Heart left ventricle (tissue), 16 donors: ENCODE measurements around the gene MLC1. TPM values are rescaled to one million over a fixed set of nuclear protein-coding genes. Genes with fewer than 3 reads are reported as not detected.

Experiments used
- ATAC-seq, 4 donors: fragments of 200-7000 bp; cut with Tn5 transposase; one replicate each; pipeline ENCODE4 v1.9.1; 2020 to 2022; ENCODE audit warnings: moderate library complexity in 4 of 4, mild to moderate bottlenecking in 3 of 4, moderate number of reproducible peaks in 1 of 4
- DNase-seq, 5 donors: peaks; one replicate each; pipeline ENCODE4 v3.0.0-alpha.2; 2020
- H3K27ac ChIP-seq, 12 donors: fragments of 200-600 bp; sonication (generic) in 4 of 12; one replicate each; pipeline versions ENCODE4 v1.5.0 to v1.8.0; 2016 to 2022; ENCODE audit warnings: mild to moderate bottlenecking in 2 of 12
- H3K27me3 ChIP-seq, 9 donors: fragments of 200-600 bp; sonication (generic) in 2 of 9; one replicate each; pipeline versions ENCODE4 v1.5.1 to v1.8.0; 2016 to 2022; ENCODE audit warnings: mild to moderate bottlenecking in 3 of 9
- H3K36me3 ChIP-seq, 9 donors: fragments of 200-600 bp; sonication (generic) in 2 of 9; one replicate each; pipeline versions ENCODE4 v1.5.0 to v1.8.0; 2018 to 2022; ENCODE audit warnings: mild to moderate bottlenecking in 2 of 9
- H3K4me1 ChIP-seq, 12 donors: fragments of 200-600 bp; sonication (generic) in 4 of 12; one replicate each; pipeline versions ENCODE4 v1.5.0 to v1.8.0; 2016 to 2022; ENCODE audit warnings: mild to moderate bottlenecking in 3 of 12
- H3K4me3 ChIP-seq, 12 donors: fragments of 200-600 bp; sonication (generic) in 4 of 12; one replicate each; pipeline versions ENCODE4 v1.5.0 to v1.8.0; 2017 to 2022; ENCODE audit warnings: mild to moderate bottlenecking in 9 of 12, moderate library complexity in 4 of 12
- H3K9me3 ChIP-seq, 12 donors: fragments of 200-600 bp; sonication (generic) in 4 of 12; one replicate each; pipeline versions ENCODE4 v1.5.0 to v1.8.0; 2016 to 2022; ENCODE audit warnings: mild to moderate bottlenecking in 1 of 12
- CTCF ChIP-seq, 12 donors: fragments of 200-600 bp; sonication (generic) in 4 of 12; IDR thresholded peaks; one replicate each; pipeline versions ENCODE4 v1.5.0 to v1.8.0; 2018 to 2022; ENCODE audit warnings: antibody characterized with exemption in 12 of 12, mild to moderate bottlenecking in 5 of 12
- POLR2A ChIP-seq, 2 donors: fragments of 450-650 bp; IDR thresholded peaks; one replicate each; pipeline ENCODE4 v1.6.1; 2017; ENCODE audit warnings: antibody characterized with exemption in 2 of 2, mild to moderate bottlenecking in 2 of 2, moderate library complexity in 2 of 2
- WGBS, 4 donors: extraction: QIAGEN DNeasy Blood & Tissue Kit in 2 of 4; methylation state at CpG; one replicate each; pipeline versions ENCODE4 v1.1.5 to v1.1.7; 2013 to 2018; 5-methylcytosine and 5-hydroxymethylcytosine counted together
- intact Hi-C, 10 donors: fragments of 100-400 bp; cut with DNase I; formaldehyde crosslinking; loops; one replicate each; pipeline versions ENCODE4 v1.11.1 to v1.14.2; 2022
- polyA plus RNA-seq, 2 donors: library from polyadenylated mRNA; stranded (reverse); fragments of 200-250 nt; gene quantifications; one replicate each; pipeline ENCODE4 v1.2.3, GENCODE V29; 2013
- total RNA-seq, 9 donors: library from RNA; depleted of rRNA in 2 of 9; stranded (reverse); fragments of >200 nt in 2 of 9; fragmentation: NEBNext Ultra II Directional in 3 of 9; extraction: Animal tissue kit (Norgen Biotek cat#: 25700) in 3 of 9; gene quantifications; one replicate each; pipeline versions ENCODE4 v1.1.0 to v1.2.4, GENCODE V29; 2016 to 2023
- donor health status: ischemic (EF 13 %, LVEDD 7.1; RV severe dilation, severe dysfunction).
- donor health status: healthy with polysubstance abuse.
- donor health status: DM: no; HTN: yes; CAD: no.
- donor health status: DM: no; HTN: no; CAD: no.
- donor health status: ischemic (EF 25% LVEDD 6.9; RV normal size, moderate dysfunction).
- donor health status: ischemic (EF 25% LVEDD 5.7; RV mildly dilated, moderate dysfunction).
- donor health status: healthy.
- donor health status: DM: yes; HTN: yes; CAD: no.
- donor health status: ischemic (EF 35%, LVEDD 5.7; RV mildly dilated, moderate dysfunction).
- donor health status: nonischemic (EF 11% LVEDD 7.7; RV severe dilation, severe dysfunction).
- donor health status: DM: yes; HTN: yes; CAD: no.
- donor health status: PGD.
- donor health status: ischemic (EF 29% LVEDD 5.4; RV normal size, mild dysfunction).
- donor health status: nonischemic (EF 23%, LVEDD 6.1; RV moderate dilation, normal function).

The MLC1 gene
- total and polyA plus RNA-seq, 11 donors: 0.03 to 0.80 (median 0.15) TPM; not detected in 5

DNA sequence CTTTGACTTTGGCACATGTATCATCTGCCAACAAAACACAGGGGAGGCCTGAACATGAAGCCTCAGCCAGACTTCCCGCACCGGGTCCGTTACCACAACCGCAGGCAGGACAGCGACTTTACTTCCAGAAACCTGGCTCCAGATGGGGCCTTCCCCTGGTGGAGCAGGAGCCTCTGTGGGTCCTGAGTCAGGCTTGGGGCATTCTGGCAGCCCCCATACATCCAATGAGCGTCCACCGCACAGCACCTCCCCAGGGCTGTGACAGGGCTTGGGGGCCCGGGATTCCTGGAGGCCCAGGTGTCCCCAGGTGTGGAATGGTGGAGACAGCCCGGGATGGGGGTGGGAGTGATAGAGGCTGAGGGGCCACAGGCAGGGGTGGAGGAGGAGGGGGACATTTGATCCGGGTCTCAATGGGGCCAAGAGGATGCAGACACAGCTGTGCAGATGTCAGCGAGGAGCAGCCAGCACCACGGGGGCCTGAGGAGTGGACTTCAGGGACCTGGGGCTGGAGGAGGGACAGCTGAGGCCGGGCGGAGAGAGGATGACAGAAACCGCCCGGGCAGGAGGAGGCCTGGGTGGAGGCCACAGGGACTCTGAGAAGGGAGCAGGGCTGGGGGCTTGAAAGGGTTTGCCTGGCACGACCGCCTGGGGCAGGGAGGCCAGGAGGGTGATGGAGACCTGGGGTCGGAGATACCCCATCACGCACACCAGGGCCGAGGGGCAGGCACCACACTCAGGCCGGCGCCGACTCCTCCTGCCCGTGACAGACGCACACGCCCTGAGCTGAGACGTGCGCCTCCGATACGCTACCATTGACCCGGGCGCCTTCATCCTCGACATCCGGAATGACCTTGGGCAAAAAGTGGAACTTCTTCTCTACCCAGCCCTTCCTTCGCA, 35.7 kb downstream of the MLC1 start:
- no peak for ATAC-seq
- intact Hi-C loops: no loop called here
- H3K27ac ChIP-seq: no peak overlapping the region

GRCh38 chr22:50048836-50049235, 36.4 kb downstream of the MLC1 start:
- Histone ChIP-seq H3K36me3 (no peaks in the 10 kb centered on the region), H3K4me1 (no peaks in the 10 kb centered on the region), H3K9me3 (peaks cover 0 to 18% (median 9%) of the 10 kb centered on the region in 12 donors), H3K4me3 (no peak overlapping the region), H3K27ac (no peak overlapping the region), H3K27me3 (peaks cover 0 to 26% (median 3%) of the 10 kb centered on the region in 9 donors)
- intact Hi-C loops: no loop called here
- TF ChIP-seq POLR2A (IDR thresholded peaks at IDR 0.05) (no peak), CTCF (IDR thresholded peaks at IDR 0.05) (no peak)
- WGBS, 4 donors: 84 to 88% (median 86%) methylated on average over 9 to 17 of the region's 17 CpGs
- DNase-seq (peak in 1 of 5 donors; percentile 12), ATAC-seq (no peak)

More for the DNA sequence above, 35.7 kb downstream of the MLC1 start:
- H3K36me3 ChIP-seq: no peaks in the 10 kb centered on the region
- TF ChIP-seq POLR2A (IDR thresholded peaks at IDR 0.05) (no peak), CTCF (IDR thresholded peaks at IDR 0.05) (no peak)
- no peaks in the 10 kb centered on the region for H3K4me1 ChIP-seq
- peak in 1 of 5 donors; percentile 19 for DNase-seq
- H3K27me3 ChIP-seq: peaks cover 0 to 26% (median 3%) of the 10 kb centered on the region in 9 donors
- H3K4me3 ChIP-seq: no peak overlapping the region
- WGBS, 4 donors: 83 to 90% (median 88%) methylated on average over 35 to 36 of the region's 36 CpGs
- H3K9me3 ChIP-seq: peaks cover 0 to 21% (median 11%) of the 10 kb centered on the region in 12 donors

- TF ChIP-seq POLR2A (IDR thresholded peaks at IDR 0.05) (no peak), CTCF (IDR thresholded peaks at IDR 0.05) (no peak)
- H3K4me3 ChIP-seq: no peak overlapping the region
- ATAC-seq: no peak
- H3K27me3 ChIP-seq: peaks cover 0 to 26% (median 3%) of the 10 kb centered on the region in 9 donors
- H3K4me1 ChIP-seq: no peaks in the 10 kb centered on the region
- 83 to 86% (median 84%) methylated on average over 8 to 12 of the region's 12 CpGs for WGBS, 4 donors
- H3K36me3 ChIP-seq: no peaks in the 10 kb centered on the region
- no peak overlapping the region for H3K27ac ChIP-seq
- DNase-seq: peak in 1 of 5 donors; percentile 9
- intact Hi-C loops: no loop called here
- H3K9me3 ChIP-seq: peaks cover 0 to 12% (median 4%) of the 10 kb centered on the region in 12 donors
Measured at GRCh38 chr22:50048061-50048765, 37.0 kb downstream of the MLC1 start.

GRCh38 chr22:50047346-50047745, 37.9 kb downstream of the MLC1 start:
- Histone ChIP-seq H3K27me3 (peaks cover 0 to 26% (median 3%) of the 10 kb centered on the region in 9 donors), H3K36me3 (no peaks in the 10 kb centered on the region)
- WGBS, 4 donors: 85 to 91% (median 89%) methylated on average over 14 to 16 of the region's 16 CpGs

More at GRCh38 chr22:50047346-50047745, 37.9 kb downstream of the MLC1 start:
- ATAC-seq (no peak), DNase-seq (peak in 1 of 5 donors; percentile 6)
- Histone ChIP-seq H3K4me3 (no peak overlapping the region), H3K27ac (no peak overlapping the region), H3K4me1 (no peaks in the 10 kb centered on the region), H3K9me3 (peaks cover 0 to 3% (median 0%) of the 10 kb centered on the region in 12 donors)
- no peak for TF ChIP-seq CTCF (IDR thresholded peaks at IDR 0.05)
- TF ChIP-seq POLR2A (IDR thresholded peaks at IDR 0.05): no peak
- intact Hi-C loops: no loop called here
